ENCODE results near the gene AKR1E2.

The AKR1E2 gene

DNA sequence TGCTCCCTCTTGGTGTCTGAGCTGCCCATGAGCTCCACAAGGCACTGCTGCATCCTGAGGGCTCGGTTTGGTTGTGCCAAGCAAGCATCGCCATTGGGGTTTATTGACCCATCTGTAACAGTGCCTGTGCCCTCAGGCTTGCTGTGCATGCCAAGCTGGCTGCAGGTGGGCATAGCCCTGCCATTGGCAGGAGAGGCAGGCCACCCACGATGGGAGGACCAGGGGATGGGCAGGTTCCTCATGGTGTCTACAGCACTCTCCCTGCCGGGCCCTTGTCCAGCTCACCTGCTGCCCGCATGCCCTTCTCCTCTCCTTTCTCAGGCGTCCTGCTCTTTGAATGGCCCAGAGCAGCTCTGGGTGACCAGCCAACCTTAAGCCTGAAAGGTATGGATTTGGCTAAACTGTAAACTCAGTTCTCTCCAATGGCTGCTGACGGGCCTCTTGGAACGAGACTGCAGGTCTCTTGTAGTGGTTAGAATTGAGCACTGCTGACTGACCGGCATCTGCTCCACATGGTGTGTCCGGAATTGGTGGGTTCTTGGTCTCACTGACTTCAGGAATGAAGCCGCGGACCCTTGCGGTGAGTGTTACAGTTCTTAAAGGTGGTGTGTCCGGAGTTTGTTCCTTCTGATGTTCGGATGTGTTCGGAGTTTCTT is 17.6 kb downstream of the AKR1E2 start:
- Mint-ChIP-seq H3K27ac (no peak overlapping the region), H3K9me3 (no peaks in the 10 kb centered on the region), H3K4me1 (peaks cover 2% of the 10 kb centered on the region), H3K27me3 (peaks cover 9% of the 10 kb centered on the region), H3K36me3 (no peaks in the 10 kb centered on the region), H3K4me3 (no peak overlapping the region)
- DNase-seq (ENCODE audit: low spot score in 2 of 2): no peak
- no peak for ATAC-seq (ENCODE audit: low read depth)

DNA sequence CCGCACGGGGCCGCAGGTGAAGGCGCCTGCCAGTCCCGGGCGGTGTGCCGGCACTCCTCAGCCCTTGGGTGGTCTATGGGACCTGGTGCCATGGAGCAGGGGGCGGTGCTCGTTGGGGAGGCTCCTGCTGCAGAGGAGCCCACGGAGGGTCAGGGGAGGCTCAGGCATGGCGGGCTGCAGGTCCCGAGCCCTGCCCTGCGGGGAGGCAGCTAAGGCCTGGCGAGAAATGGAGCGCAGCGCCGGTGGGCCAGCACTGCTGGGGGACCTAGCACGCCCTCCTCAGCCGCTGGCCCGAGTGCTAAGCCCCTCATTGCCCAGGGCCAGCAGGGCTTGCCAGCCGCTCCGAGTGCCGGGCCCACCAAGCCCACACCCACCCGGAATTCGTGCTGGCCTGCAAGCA is 18.9 kb downstream of the AKR1E2 start:
- Mint-ChIP-seq H3K27ac (no peak overlapping the region), H3K4me1 (peaks cover 6% of the 10 kb centered on the region), H3K9me3 (no peaks in the 10 kb centered on the region), H3K4me3 (no peak overlapping the region), H3K36me3 (no peaks in the 10 kb centered on the region), H3K27me3 (peaks cover 9% of the 10 kb centered on the region)
- DNase-seq (ENCODE audit: low spot score in 2 of 2) (no peak), ATAC-seq (ENCODE audit: low read depth) (no peak)

DNA sequence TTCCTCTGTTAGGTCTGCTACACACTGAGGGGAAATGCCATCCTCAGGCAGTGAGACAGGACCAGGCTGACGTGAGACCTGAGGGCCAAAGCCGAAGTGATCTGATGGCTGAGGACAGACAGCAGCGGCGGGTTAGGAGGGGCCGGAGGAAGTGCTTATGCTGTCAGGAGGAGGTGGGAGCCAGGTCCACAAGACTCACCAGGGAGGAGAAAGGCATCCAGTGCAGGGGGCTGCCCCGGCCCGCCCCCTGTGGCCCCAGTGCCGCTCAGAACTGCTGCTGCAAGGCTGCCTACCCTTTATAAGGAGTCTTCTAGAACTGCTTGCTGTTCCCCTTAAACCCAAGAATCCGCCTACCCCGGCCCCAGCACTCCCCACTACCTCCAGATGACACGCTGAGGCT is 19.8 kb downstream of the AKR1E2 start:
- no peak for DNase-seq (ENCODE audit: low spot score in 2 of 2)
- H3K27me3 Mint-ChIP-seq: peaks cover 10% of the 10 kb centered on the region
- no peaks in the 10 kb centered on the region for H3K36me3 Mint-ChIP-seq
- no peaks in the 10 kb centered on the region for H3K9me3 Mint-ChIP-seq
- no peak for ATAC-seq (ENCODE audit: low read depth)
- no peak overlapping the region for H3K4me3 Mint-ChIP-seq
- H3K4me1 Mint-ChIP-seq: peaks cover 8% of the 10 kb centered on the region
- no peak overlapping the region for H3K27ac Mint-ChIP-seq

DNA sequence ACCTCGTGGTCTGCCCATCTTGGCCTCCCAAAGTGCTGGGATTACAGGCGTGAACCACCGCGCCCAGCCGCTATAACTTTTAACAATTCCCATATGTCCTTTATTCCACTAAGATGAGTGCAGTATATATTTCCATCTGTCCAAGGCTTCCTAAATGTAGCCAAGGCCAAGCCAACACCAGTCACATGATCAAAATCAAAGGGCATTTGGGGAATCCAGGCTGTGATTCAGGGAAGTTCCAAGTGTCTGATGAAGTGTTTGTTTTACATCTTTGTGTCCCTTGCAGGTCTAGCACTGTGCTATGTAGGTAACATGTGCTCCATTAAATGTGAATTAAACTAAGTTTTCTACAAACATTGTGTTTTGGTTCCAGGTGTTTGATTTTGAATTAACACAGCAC is 20.8 kb downstream of the AKR1E2 start:
- H3K27ac Mint-ChIP-seq: no peak overlapping the region
- DNase-seq (ENCODE audit: low spot score in 2 of 2) (no peak), ATAC-seq (ENCODE audit: low read depth) (no peak)
- no peaks in the 10 kb centered on the region for H3K36me3 Mint-ChIP-seq
- peaks cover 13% of the 10 kb centered on the region for H3K27me3 Mint-ChIP-seq
- H3K4me3 Mint-ChIP-seq: no peak overlapping the region
- peaks cover 8% of the 10 kb centered on the region for H3K4me1 Mint-ChIP-seq
- H3K9me3 Mint-ChIP-seq: no peaks in the 10 kb centered on the region

DNA sequence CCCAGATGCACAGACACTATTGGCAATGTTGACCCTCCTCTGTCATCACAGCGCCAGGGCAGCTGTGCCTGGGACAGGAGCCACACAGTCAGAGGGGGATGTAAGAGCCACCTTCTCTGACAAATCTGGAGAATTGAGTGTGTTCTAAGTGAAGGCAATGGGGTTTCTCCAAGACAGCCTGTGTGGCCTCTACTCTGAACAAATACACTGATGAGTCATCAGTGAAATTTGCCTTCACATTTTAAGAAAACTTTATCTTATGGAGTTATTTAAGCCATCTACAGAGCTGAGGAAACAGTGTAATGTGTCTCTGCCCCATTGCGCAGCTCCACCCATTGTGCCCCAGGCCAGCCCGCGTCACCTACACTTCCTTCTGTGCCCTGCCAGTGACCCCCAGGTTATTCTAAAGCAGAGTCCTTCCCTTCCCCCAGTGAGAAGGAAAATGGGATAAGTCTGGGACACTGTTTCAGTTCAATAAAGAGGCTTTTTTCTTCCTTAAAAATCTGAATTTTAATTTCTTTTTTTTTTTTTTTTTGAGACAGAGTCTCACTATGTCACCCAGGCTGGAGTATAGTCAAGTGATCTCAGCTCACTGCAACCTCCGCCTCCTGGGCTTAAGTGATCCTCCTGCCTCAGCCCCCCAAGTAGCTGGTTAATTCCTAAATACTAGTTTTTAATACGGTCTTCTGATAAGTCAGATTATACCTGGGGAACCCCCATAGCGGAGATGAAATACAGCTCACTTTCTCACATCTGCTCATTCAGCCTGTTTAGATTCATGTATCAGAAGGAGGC is 21.8 kb downstream of the AKR1E2 start:
- peaks cover 6% of the 10 kb centered on the region for H3K27me3 Mint-ChIP-seq
- H3K9me3 Mint-ChIP-seq: no peaks in the 10 kb centered on the region
- DNase-seq (ENCODE audit: low spot score in 2 of 2) (no peak), ATAC-seq (ENCODE audit: low read depth) (no peak)
- H3K4me1 Mint-ChIP-seq: peaks cover 8% of the 10 kb centered on the region
- no peaks in the 10 kb centered on the region for H3K36me3 Mint-ChIP-seq
- no peak overlapping the region for H3K4me3 Mint-ChIP-seq
- no peak overlapping the region for H3K27ac Mint-ChIP-seq

DNA sequence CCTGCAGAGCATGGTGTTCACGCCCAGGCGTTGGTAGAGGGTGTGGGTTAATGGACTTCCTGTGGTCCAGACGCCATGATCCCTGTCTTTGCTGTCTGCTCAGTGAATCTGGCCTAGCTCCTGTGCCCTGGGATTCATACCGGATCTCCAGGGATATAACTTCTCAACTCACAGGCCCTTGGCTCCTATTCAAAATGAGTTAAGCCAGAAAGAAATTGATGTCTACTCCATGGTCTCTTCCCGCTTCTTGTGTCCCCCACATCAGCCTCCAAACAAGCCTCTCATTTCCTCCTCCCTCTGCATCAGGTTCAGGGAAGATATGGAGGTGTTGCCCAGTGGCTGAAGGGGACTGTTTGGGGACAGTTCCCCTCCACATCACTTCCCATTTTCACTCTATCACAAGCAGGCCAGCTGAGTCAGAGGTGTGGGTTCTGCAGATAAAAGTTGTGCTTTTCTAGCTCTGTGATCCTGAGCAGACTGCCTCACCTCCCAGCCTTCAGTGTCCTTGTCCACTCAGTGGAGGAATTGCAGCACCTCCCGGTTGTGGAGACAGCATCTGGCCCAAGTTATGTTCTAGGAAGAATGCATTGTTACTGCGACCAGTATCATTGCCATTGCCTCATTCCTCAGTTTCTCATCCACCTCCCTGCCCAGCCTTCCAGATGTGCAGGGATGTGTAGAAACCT is 22.5 kb downstream of the AKR1E2 start:
- no peak overlapping the region for H3K27ac Mint-ChIP-seq
- no peaks in the 10 kb centered on the region for H3K36me3 Mint-ChIP-seq
- H3K9me3 Mint-ChIP-seq: no peaks in the 10 kb centered on the region
- no peak for ATAC-seq (ENCODE audit: low read depth)
- no peak overlapping the region for H3K4me3 Mint-ChIP-seq
- H3K4me1 Mint-ChIP-seq: peaks cover 8% of the 10 kb centered on the region
- H3K27me3 Mint-ChIP-seq: peaks cover 5% of the 10 kb centered on the region
- DNase-seq (ENCODE audit: low spot score in 2 of 2): no peak

DNA sequence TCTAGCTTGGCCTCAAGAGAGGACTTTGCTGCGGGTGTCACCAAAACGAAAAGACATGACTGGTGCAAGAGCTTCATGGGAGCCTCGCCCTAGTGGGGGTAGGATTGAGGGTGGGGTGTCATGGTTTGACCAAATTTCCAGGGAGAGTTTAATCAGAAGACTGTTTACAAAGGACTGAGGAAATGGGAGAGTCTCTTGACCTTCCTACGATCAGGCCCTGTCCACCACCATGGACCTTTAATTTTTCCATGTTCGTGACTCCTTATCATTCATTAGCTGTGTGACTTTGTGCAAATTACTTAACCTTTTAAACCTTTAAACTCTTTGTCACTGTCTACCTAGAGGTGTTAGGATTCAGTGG is 23.0 kb downstream of the AKR1E2 start:
- no peak overlapping the region for H3K27ac Mint-ChIP-seq
- DNase-seq (ENCODE audit: low spot score in 2 of 2): no peak
- H3K9me3 Mint-ChIP-seq: no peaks in the 10 kb centered on the region
- no peak for ATAC-seq (ENCODE audit: low read depth)
- H3K36me3 Mint-ChIP-seq: no peaks in the 10 kb centered on the region
- H3K4me3 Mint-ChIP-seq: no peak overlapping the region
- peaks cover 8% of the 10 kb centered on the region for H3K4me1 Mint-ChIP-seq
- H3K27me3 Mint-ChIP-seq: peaks cover 5% of the 10 kb centered on the region

DNA sequence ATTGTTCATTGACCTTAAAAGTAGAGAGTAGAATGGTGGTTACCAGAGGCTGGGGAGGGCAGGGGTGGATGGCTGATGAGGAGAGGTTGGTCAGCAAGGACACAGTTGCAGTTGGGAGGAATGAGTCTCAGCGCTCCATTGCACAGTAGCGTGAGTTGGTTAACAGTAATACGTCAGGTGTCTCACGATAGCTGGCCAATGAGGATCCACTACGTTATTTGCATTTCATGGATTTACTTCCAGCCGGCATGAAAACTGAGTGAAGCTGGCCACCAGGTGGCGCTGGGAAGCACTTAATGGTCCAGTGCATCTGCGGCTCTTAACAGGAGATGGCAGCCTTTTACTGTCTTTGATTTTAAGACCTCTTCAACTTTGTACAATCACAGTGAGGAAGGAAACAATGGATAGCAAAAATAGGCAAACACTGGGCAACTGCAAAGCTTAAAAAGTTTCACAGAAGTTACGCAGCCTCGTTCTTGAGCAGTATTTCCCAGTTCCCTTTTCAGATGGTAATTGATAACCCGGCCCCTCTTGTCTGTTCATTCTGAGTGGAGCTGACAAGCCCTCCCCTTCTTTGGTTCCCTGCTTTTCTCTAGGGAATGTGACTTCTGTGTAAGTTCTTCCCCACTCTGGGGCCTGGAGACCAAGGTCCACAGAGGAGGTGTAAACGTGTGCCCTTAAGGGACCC is 23.7 kb downstream of the AKR1E2 start:
- H3K27me3 Mint-ChIP-seq: peaks cover 4% of the 10 kb centered on the region
- H3K27ac Mint-ChIP-seq: no peak overlapping the region
- ATAC-seq (ENCODE audit: low read depth) (peak; percentile 89), DNase-seq (ENCODE audit: low spot score in 2 of 2) (peak; percentile 66 to 69)
- no peaks in the 10 kb centered on the region for H3K9me3 Mint-ChIP-seq
- H3K4me3 Mint-ChIP-seq: no peak overlapping the region
- H3K4me1 Mint-ChIP-seq: peaks cover 8% of the 10 kb centered on the region
- H3K36me3 Mint-ChIP-seq: no peaks in the 10 kb centered on the region

DNA sequence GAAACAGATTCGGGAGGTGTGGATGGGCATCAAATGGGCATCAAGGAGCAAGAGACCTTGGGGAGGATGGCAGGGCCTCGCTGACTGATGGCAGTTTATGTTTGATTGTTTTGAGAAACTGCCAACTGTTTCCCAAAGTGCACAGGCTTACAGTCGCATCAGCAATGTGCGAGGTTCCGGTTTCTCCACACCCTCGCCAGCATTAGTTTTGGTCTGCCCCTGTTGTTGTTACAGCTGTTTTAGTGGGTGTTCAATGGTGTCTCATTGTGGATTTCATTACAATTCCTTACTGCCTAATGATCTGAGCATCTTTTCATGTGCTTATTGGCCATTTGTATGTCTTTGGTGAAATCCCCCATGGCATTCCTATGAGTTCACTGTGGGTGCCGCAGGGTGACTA is 24.4 kb downstream of the AKR1E2 start:
- Mint-ChIP-seq H3K27me3 (peaks cover 4% of the 10 kb centered on the region), H3K27ac (no peak overlapping the region), H3K36me3 (no peaks in the 10 kb centered on the region), H3K4me3 (no peak overlapping the region), H3K4me1 (peaks cover 8% of the 10 kb centered on the region), H3K9me3 (no peaks in the 10 kb centered on the region)
- DNase-seq (ENCODE audit: low spot score in 2 of 2) (no peak), ATAC-seq (ENCODE audit: low read depth) (no peak)

DNA sequence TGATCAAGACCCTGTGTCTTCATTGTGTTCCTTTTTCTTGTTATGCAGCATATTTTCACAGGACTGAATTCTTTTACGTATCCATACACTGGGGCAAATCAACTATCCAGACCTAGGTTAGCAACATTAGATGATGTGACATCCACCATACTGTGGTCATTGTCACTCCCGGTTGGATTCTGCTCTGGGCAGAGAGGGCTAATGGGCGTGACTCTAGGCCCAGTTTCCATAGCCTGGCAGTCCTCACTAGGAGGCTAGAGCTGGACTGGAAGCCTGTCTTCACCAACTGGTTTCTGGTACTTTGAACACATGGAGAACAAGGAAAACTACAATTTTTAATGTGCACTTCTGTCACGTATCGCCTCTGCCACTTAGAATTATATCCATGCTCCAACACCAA is 25.2 kb downstream of the AKR1E2 start:
- ATAC-seq (ENCODE audit: low read depth) (no peak), DNase-seq (ENCODE audit: low spot score in 2 of 2) (no peak)
- Mint-ChIP-seq H3K27ac (no peak overlapping the region), H3K4me1 (peaks cover 8% of the 10 kb centered on the region), H3K4me3 (no peak overlapping the region), H3K36me3 (no peaks in the 10 kb centered on the region), H3K27me3 (peaks cover 4% of the 10 kb centered on the region), H3K9me3 (no peaks in the 10 kb centered on the region)

DNA sequence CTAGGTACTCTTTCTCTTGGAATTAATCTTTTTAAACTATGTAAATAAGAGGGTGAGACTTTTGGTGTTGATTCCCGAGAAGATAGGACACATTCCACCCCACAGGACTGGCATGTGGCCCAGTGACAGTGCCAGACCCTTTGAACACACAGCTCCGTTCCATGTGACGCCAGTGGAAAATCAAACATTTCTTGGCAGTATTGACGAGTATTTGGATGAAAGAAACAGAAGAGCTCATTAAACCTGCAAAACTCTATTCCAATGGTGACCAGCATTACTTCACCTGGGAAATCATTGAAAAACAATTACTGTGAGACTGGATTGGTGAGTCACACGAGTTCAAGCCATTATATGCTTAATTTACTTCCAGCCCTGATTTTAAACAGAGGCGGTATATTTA is 25.8 kb downstream of the AKR1E2 start:
- H3K27ac Mint-ChIP-seq: no peak overlapping the region
- ATAC-seq (ENCODE audit: low read depth) (no peak), DNase-seq (ENCODE audit: low spot score in 2 of 2) (no peak)
- no peaks in the 10 kb centered on the region for H3K9me3 Mint-ChIP-seq
- H3K27me3 Mint-ChIP-seq: peaks cover 4% of the 10 kb centered on the region
- no peaks in the 10 kb centered on the region for H3K36me3 Mint-ChIP-seq
- no peak overlapping the region for H3K4me3 Mint-ChIP-seq
- H3K4me1 Mint-ChIP-seq: peaks cover 8% of the 10 kb centered on the region

DNA sequence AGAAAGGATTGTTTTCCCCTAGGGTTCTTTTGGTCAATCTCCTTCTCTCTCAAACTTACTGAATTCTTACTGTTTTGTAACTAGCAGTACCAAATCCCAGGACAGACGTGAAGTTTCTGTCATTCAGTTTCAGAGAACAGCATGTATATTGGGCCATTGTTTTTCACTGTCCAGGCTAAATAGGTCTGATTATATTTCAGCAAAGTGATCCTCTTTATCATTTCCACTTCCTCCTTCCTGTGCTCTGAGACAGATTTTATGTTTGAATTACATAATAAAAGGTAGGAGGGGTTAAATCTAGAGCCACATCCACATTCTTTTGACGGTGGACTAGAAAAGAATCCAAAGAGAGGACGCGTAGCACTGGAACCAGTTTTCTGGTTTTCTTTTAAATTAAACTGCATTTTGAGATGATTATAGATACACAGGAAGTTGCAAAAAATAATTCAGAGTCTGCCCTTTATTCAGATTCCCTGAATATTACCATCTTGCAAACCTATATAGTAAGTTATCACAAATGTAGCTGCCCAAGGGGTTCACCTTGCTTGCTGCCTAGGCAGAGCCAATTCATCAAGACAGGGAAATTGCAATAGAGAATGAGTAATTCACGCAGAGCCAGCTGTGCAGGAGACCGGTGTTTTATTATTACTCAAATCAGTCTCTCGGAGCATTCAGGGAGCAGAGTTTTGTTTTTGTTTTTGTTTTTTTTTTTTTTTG is 40.1 kb downstream of the AKR1E2 start:
- no peak overlapping the region for H3K4me3 Mint-ChIP-seq
- peaks cover 2% of the 10 kb centered on the region for H3K9me3 Mint-ChIP-seq
- ATAC-seq (ENCODE audit: low read depth) (no peak), DNase-seq (ENCODE audit: low spot score in 2 of 2) (no peak)
- no peaks in the 10 kb centered on the region for H3K4me1 Mint-ChIP-seq
- peaks cover 3% of the 10 kb centered on the region for H3K27me3 Mint-ChIP-seq
- no peak overlapping the region for H3K27ac Mint-ChIP-seq
- no peaks in the 10 kb centered on the region for H3K36me3 Mint-ChIP-seq

DNA sequence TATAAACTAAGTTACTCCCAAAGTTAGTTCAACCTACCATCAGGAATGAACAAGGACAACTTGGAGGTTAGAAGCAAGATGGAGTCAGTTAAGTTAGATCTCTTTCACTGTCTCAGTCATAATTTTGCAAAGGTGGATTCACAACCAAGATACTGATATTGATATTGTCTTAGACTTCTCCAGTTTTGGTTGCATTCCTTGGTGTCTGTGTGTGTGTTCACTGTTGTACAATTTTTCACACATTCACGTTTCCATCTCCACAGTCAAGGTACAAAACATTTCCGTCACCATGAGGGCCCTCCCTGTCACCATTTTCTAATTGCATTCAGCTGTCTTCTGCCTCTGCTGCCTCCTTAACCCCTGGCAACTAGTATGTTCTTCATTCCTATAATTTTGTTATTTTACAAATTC is 41.1 kb downstream of the AKR1E2 start:
- Mint-ChIP-seq H3K27me3 (peaks cover 3% of the 10 kb centered on the region), H3K4me1 (no peaks in the 10 kb centered on the region), H3K27ac (no peak overlapping the region), H3K36me3 (no peaks in the 10 kb centered on the region), H3K4me3 (no peak overlapping the region), H3K9me3 (peaks cover 2% of the 10 kb centered on the region)
- DNase-seq (ENCODE audit: low spot score in 2 of 2) (no peak), ATAC-seq (ENCODE audit: low read depth) (no peak)

All from memory B cell (primary cell).